GM18507 (cell line): ENCODE data around the gene MAD1L1.
"Not testable (repeated sequence)": the region's sequence is repeated elsewhere in the genome, so short reads cannot be mapped to it uniquely, and the experiment has no call there.

Experiments
- DNase-seq: peaks from one replicate; pipeline ENCODE4 v3.0.0; 2011; ENCODE audit warnings: low read depth; ENCODE audit not compliant: insufficient read length; ENCODE audit errors: extremely low spot score
- FAIRE-seq: peaks from 2 replicates; lab custom pipeline; 2011; peaks lifted over from hg19 to GRCh38; lab: Jason Lieb, UNC

MAD1L1 gene

DNA sequence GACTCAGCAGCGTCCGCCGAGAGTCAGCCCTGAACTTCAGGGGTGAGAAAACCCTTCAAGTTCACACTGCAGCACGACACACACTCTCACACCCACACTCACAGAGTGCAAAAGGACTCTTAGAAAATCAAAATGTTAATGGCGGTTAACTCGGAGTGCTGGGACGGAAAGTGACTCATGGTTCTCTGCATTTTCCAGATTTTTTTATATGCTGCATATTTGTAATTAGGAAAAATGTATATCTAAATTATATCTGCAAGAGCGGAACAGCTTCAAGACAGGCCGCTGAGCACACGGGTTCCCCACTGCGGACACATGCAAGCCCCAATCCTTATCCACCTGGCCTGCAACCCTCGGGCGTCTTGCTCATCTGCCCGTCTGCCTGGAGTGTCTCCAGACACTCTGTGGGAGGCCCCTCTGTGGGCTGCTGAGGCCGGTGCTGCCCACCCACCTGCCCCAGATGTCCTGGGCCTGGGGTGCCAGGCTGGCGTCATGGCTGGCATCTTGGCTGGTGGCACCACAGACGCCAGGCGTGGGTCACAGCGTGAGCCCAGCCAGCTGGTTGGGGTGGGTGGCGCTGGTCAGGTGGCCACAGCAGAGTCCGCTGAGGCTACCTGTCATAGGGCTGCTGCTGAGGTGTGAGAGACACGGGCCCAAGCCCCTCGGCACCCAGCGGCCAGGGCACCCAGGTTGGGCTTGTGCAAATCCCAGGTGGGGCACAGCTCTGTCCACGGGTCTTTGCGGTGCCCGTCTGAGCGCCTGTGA, 407.7 kb downstream of the MAD1L1 start:
- not testable (repeated sequence) for FAIRE-seq, DNase-seq

DNA sequence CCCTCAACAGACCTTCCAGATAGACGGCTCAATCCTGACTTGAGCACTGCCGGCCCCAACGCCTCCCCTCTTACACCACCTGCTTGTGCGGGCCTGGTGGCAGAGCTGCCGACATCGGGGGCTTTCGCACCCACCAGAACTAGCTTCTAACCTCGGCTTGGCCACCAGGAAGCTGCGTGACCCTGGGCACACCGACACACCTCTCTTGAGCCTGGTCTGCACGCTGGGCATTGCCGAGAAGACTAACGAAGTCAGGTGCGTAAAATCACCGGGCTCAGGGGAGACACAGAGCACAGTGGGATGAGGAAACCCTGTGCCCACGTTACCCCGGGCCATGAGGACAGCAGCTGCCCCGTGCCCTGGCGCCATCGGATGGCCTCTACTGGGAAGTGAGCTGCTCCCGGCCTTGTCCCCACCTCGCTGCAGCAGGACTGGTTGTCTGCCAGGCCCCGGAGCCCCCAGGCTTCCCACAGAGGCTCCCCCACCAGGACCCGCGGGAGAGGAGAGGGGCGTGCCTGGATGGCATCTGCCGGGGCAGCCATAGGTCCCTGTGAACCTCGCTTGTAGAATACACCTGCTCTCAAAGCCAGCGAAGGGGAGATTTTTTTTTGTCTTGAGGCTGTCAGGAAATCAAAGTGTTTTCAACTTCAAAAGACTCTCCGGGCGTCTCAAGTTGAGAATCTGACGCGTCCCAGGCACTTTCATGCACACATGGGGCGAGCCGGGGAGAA, 408.4 kb downstream of the MAD1L1 start:
- DNase-seq, FAIRE-seq: not testable (repeated sequence)

DNA sequence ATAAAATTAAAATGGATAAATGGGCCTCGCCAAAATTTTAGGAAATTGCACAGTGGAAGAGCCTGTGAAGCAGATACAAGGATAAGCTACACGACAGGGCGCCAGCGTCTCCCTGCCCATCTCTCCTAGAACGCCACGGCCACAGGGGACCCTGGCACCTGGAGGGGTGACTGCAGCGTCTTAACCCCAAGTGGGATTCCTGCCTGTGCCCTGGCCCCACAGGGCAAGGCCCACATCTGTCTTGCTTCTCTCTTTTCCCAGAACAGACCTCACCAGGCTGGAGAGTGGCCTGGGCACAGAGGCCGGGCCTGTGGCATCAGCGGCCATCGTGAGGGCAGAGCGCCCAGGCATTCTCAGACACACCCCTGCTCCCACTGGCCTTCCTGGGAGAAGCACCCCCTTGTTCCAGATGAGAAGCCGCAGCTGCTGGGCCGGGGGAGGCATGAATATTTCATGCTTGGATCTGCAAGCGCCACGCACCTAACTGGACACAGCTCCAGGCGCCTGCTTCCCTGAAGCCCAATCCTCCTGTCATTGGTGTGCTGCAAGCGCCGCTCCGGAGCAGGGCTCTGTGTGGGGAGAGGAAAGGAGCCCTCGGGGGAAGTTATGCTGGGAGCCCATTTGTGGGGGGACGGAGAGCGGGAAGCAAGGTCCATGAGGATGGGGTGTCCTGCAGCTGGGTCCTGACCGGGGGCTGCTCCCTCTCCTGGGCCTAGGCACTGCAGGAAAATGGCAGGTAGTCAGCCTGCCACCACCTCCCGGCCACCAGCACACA, 409.2 kb downstream of the MAD1L1 start:
- DNase-seq (no peak), FAIRE-seq (no peak)

DNA sequence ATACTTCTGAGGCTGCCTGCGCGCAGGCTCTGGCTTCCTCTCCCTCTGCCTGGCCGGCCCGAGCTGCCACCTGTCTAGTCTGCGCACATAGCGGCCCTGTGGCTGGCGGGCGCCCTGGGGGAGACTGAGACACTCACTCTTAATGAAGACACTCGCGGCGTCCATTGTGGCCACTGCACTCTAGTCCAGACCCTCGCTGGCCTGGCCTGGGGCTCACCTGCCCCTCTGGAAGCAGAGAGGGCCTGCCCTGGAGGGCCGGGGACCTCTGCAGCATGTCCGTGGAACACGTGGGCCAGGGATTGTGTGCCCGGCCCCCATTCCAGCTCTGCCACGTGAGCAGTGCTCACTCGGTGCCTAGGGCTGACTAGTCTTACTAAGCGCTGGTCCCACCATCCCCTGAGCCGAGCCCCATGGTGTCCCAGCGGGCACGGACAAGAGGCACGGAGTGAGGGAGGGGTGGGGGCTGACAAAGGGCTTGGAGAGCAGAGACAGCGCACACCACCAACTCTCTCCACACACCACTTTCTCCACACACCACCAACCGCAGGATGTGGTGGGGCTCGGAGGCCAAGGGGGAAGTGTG, 413.4 kb downstream of the MAD1L1 start:
- DNase-seq: no peak
- peak; percentile 18 for FAIRE-seq

DNA sequence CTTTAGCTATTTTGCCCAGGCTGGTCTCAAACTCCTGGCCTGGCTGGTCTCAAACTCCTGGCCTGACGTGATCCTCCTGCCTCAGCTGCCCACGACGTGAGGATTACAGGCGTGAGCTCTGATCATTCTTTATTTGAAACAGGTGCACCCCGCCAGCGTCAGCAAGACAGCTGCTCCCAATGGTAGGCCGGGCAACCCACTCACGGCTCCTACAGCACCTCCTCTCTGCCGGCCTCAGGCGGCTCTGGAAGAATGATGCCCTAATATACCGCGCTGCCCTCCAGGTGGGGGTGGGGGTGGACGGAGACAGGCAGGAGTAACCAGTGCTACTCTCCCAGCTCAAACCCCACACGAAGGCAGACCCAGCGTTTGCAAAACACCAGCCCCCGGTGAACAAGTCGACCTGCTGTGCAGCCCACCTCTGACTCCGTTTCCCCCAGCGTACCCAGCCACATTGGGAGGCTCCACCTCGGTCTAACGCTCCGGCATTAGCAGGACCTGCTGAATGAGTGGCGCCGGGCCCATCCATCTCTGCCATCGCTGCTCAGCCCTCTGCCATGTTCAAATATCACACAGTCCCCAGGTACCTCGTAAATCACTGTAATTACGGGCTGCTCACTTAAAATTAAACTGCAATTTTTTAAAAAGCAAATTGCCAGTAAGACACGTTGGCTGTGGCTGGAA, 414.0 kb downstream of the MAD1L1 start:
- no peak for DNase-seq
- no peak for FAIRE-seq

DNA sequence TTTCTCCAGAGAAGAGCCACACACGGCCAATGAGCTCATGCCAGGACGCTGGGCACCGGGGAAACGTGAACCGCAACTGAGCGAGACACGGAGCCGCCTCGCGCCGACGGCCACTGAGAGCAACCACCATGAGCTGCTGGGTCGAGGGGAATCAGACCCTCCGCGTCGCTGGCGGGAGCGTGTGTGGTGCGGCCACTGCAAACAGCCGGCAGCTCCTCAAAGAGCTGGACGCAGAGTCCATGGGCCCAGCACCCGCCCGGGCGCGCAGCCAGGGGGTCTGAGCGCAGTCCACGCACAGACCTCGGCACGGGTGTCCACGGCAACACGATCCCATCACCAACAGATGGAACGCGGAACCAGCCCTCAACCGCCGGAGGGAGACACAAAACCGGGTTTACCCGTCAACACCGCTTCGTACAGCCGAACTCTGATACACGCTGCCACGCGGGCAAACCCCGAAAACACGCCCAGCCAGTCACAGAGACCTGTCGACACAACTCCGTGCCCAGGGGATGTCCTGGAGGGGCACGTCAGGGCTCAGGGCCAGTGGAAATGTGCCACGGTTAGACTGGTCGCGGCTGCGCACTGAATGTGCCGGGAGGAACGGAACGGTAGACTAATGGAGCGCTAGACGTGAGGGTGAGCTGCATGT, 415.6 kb downstream of the MAD1L1 start:
- DNase-seq (no peak), FAIRE-seq (no peak)

DNA sequence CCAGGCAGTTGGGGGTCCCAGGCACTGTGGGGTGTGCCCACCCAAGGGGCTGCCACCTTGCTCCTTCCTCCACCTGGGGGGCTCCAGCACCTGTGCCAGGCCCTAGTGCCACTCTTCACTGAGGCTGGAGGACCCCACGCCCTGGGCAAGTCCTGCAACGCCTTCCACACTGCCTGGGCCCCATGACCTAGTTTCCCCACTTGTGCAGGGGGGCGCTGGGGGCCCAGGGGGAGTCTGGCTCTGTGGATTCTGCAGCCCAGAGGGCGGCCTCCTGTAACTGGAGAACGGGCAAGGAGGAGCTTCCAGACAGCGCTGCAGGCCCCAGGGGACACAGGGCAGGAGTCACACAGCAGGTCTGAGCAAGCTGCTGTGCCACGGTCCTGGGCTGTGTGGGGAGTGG, 416.3 kb downstream of the MAD1L1 start:
- DNase-seq, FAIRE-seq: not testable (repeated sequence)

DNA sequence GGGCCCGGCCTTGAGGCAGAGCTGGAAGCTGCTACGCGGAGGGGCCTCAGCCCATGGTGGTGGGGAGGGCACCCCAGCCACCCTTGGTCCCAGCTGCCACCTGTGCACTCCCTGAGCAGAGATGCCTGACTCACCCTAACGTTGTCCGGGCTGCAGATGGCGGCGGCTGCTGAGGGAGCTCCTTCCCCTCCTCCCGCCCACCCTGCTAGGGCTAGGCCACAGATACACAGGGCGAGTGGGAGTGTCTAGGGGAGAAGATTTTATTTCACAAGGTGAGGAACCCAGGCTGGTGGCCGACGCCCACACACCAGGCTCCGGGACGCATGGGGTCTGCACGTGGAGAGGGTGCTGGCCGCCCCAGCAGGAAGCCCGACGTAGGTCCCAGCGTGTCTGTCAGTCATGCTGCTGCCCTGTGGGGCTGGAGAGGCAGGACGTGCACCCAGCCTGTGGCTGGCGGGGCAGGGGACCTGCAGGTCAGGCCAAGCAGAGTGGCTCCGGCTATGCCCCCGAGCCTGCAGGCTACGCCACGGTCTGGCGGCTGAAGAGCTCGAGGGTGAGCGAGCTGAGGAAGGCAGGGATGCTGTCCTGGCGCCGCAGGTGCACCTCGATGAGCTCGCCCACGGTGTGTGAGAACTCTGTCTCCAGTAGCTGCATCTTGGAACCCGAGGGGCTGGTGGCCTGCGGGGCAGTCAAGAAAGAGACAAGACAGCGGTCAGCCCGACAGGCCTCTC, 417.0 kb downstream of the MAD1L1 start:
- not testable (repeated sequence) for DNase-seq, FAIRE-seq

DNA sequence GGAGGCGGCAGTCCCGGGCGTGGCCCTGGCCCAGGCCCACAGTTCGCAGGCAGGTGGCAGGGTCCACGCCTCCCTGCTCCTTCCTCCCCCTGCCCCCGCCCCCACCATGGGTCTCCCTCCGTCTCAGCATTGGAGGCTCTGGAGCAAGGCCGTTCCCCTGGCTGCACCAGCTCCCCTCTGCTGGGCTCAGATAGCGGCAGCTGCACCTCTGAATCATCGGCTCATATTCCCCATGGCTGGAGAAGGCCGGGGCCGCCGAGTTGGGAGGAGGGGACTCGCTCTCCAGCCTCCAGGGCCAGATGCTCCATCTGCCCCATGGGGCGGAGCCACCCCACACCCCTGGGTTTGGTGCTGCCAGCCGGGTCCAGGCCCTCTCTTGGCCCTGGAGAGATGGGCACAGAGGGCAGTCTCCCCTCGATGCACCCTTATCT, 417.7 kb downstream of the MAD1L1 start:
- DNase-seq (no peak), FAIRE-seq (no peak)

DNA sequence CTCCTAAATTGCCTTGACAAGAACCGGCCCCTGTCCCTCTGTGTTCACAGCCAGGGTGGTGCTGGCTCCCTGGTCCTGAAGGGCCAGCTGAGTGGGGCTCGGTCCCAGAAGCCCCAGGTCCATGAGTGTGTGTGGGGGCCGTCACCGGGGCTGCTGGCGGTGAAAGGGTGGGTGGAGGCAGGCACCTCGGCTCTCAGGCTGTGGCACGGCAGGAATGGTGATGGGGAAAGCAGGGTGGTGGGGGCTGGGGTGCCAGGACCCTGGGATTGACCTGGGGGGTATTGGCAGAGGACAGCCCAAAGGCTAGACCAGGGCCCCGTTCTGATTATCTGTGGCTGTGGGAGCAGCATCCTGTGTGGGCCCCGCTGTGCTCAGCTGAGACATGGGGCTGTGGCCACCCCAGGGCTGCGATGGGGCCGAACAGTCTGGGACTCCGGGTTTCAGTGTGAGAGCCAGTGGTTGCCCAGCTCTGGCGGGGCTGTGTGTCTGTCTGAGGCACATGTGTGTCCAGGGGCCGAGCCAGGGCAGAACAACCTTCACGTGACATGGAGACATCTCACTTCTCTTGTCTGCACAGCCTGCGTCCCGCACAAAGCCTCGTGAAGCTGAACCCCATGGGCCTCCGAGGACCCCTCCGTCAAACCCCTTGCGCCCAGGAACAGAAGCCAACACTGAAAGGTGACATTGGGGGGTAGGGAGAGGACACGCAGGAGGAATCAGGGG, 418.5 kb downstream of the MAD1L1 start:
- no peak for DNase-seq
- FAIRE-seq: no peak

DNA sequence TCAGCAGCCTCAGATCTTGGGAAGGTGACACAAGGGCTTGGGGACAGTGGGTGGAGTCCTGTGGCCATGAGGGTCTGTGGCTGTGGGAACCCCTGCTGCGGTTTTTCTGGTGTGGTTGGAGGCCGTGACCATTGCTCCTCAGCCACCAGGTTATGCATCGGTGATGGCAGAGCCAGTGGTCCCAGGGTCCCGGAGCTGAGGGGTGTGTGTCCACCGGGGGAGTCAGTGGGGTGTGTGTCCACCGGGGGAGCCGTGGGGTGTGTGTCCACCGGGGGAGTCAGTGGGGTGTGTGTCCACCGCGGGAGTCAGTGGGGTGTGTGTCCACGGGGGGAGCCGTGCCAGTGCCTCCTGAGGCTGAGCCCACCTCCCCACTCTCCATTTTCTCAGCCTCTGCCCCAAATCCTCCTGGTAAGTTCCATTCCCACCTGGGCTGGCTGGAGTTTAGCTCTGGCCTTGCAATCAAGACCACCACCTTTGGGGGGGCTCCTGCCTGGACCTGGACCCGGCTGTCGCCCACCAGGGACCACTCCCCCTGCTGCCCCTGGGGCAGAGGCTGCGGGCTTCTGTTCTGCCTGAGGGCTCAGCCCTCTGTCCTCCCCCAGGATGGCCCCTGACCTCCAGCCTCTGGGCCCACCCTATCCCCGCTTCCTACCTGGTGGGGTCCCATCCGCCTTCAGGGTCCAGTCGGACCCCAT, 419.2 kb downstream of the MAD1L1 start:
- FAIRE-seq: no peak
- no peak for DNase-seq

DNA sequence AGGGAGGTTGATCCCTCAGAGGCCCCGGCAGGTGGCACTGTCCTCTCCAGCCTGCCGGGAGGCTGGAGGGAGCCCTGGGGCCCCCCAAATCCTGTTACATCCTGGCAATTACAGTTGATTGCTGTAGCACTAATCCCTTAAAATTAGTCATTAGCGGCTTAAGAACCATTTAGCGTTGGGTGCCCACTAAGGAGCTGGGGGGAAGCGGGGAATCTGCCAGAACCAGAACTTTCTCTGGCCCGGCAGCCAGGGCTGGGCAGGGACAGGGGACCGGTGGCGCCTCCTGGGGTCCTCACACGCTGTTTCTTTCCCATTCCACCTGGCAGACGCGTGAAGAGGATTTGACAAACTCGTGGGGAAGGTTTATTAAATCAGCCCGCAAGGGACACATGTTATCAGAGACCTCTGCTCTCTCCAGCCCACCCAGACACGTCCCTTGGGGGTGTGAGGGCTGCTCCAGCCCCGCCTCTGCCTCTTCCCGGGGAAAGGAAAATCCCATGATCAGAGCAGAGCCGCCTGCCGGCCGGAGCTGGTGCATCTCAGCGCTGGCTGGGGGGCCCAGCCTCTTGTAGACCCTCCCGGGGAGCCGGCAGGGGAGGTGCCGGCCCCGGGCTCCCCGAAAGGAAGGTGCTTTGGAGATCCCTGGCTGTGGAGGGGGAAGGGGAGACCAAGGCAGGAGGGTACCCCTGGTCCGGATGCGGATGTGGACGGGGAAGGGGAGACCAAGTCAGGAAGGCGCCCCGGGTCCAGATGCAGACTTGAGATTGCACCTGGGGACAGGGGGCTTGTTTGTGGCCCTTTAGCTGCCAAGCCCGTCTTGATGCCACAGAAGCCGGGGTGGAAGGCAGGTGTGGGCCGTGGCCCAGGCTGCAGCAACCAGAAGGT, 420.0 kb downstream of the MAD1L1 start:
- DNase-seq (no peak), FAIRE-seq (no peak)

DNA sequence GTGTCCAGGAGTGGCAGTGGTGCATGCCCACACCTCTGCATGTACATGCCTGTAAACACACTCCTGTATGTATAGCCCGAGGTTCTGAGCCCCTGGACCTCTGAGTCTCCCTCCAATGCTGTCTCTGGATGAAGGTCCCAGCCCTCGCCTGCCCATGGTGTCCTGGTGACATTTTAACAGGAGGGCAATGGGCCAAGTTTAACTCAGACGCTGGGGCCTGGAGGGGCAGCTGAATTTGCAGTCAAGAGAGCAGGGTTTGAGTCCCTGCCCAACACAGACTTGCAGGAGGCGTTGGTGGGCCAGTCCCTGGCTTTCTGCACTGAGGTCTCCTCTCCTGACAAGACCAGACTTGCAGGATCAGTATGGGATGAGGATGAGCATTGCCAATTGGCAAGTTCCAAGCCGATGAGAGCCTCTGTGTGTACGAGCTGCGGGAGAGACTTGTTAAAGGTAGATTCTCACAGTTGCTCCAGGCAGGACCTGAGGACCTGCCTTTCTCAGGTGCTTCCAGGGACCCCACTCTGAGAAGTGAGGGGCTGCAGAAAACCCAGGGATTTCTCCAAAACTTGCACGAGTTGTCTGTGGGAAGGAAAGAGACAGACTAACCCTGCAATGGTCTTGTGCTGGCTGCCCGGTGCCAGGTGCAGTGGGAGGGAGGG, 420.8 kb downstream of the MAD1L1 start:
- FAIRE-seq: no peak

DNA sequence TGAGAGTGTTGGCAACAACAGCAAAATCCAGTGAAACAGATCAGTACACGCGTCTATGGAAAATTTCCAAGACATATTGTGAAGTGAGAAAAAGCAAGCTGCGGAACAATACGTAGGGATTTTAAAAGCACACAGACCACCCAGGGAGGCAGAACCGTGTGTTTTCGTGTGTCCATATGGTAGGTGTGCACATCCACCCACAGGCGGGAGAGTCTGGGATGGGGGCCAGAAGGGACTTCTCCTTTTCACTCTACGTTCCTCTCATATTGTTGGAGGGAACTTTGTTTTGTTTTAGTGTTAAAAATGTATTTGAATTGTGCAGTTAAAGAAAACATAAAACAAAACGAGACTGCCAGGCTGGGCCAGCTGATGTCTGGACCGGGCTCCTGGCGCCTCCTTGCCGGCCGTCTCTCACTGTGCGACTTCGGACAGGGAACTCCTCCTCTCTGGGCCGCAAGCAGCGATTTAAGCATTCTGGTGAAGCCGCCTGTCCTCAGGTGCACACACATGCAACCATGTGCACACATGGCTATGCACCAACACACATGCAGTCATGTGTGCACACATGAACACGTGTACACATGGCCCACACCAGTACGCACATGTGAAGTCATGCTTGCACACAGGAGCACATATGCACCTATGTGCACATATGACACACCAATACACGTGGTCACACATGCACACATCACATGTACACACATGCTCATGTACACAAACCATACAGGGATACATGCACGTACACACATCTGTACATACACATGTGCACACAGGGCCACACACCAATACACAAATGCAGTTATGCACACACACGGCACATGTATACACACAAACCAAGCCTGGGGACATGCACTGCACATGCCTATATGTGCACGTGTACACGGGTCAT, 421.5 kb downstream of the MAD1L1 start:
- no peak for DNase-seq
- FAIRE-seq: no peak

More for the DNA sequence above, 420.8 kb downstream of the MAD1L1 start:
- DNase-seq: no peak

DNA sequence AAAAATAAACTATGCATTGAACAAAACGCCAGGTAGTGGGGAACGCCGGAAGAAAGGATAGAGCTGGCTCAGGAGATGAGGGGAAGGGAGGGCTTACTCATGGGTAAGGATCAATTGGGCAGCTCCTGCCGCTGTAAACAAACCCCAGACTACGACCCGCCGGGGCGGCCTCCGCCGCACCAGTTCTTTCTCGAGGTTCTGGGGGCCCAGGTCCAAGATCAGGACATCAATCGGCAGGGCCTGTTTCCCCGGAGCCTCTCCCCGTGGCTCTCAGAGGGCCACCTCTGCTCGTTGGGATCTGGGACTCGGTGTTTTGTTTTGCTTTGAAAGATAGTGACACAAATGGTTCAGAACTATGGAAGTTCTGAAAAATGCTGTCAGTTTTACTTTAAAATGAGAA, 422.2 kb downstream of the MAD1L1 start:
- DNase-seq: no peak
- no peak for FAIRE-seq
